Vagina (tissue), 2 donors: ENCODE results near the gene CASP10.

Source experiments
- CTCF ChIP-seq, 3 experiments: fragments of 450-650 bp in 2 of 3; fragments of 200-600 bp in 1 of 3; sonication (generic) in 1 of 3; IDR thresholded peaks; one replicate each; pipeline ENCODE4 v1.5.1; 2017 to 2019; ENCODE audit warnings: antibody characterized with exemption in 3 of 3, mild to moderate bottlenecking in 2 of 3, moderate library complexity in 2 of 3
- POLR2A ChIP-seq, 2 donors: fragments of 450-650 bp; IDR thresholded peaks; one replicate each; pipeline ENCODE4 v1.6.1; 2017; ENCODE audit warnings: antibody characterized with exemption in 2 of 2, mild to moderate bottlenecking in 2 of 2, moderate library complexity in 2 of 2
- POLR2AphosphoS5 ChIP-seq, 2 donors: sonication (generic); formaldehyde crosslinking; IDR thresholded peaks; one replicate each; pipeline ENCODE4 v1.9.0; 2017; ENCODE audit warnings: antibody characterized with exemption in 2 of 2, mild to moderate bottlenecking in 2 of 2, low read depth in 1 of 2; ENCODE audit not compliant: insufficient read depth in 1 of 2

DNA sequence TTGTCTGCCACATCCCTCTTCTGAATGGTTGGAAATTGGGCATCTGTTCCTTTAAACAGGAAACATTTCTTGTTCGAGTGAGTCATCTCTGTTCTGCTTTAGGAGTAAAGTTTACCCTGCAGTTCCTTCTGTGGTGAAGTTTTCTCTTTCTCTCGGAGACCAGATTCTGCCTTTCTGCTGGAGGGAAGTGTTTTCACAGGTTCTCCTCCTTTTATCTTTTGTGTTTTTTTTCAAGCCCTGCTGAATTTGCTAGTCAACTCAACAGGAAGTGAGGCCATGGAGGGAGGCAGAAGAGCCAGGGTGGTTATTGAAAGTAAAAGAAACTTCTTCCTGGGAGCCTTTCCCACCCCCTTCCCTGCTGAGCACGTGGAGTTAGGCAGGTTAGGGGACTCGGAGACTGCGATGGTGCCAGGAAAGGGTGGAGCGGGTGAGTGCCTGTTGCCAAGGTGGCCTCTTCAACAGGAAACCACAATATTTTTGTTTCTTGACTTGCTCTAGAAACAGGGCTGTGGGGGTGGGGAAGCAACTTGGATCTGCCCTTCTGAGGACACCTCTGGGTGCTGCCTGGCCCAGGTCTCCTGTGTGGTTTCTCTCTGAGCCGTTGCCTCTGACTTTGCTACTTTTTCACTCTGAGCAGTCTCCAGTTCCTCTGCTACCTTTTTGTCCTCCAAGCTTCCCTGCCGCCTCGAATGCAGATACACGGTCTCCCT, 75.2 kb downstream of the CASP10 start:
- TF ChIP-seq CTCF (IDR thresholded peaks at IDR 0.05) (no peak), POLR2A (IDR thresholded peaks at IDR 0.05) (no peak), POLR2AphosphoS5 (IDR thresholded peaks at IDR 0.05; ENCODE audit: insufficient read depth in 1 of 2, low read depth in 1 of 2) (peak; percentile 56 to 86)
